ENCODE data around the gene STK40. TPM values are rescaled to one million over a fixed set of nuclear protein-coding genes. Genes with fewer than 3 reads are reported as not detected.

Gene STK40
- total and polyA plus RNA-seq, 8 donors = 14.0 to 57.4 (median 28.4) TPM

DNA sequence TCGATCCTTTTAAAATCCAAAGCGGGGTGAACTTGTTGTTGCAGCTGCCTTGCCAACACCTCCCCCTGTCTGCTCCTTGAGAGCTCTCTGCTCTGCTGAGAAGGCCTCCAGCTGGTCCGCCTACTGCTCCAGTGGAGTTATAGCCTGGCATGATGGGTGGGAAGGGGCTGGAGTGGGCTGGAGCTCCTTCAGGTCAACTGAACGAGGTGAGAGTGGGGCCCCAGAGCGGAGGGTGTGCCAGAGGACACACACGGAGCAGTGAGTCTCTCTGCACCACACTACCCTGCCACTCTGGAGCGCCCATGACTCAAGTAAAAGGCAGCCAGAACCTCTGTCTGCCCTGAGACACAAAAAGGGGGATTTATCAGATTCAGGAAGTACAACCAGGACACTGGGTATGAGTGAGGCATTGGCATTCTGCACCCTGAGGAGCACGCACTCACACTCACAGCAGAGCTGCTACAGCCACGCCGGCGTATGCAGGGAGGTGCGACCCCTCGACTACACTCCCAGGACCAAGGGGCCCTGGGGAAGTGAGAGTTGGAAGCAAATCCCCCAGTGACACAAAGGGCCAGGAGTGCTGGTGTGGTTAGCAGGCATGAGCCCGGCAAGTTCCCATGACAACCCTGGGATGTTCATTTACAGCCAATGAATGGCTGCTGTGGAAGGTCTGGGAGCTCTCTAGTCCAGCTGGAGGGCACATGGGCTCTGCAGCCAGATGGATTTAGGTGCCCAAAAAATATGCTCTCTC lies 34.3 kb downstream of the STK40 start:
- WGBS, 5 donors = 67 to 75% (median 71%) methylated on average over 9 to 14 of the region's 14 CpGs
- peaks cover 33 to 55% (median 43%) of the 10 kb centered on the region in 4 donors for H3K4me1 ChIP-seq
- no peaks in the 10 kb centered on the region for H3K9me3 ChIP-seq
- H3K27me3 ChIP-seq = no peaks in the 10 kb centered on the region
- DNase-seq = peak in 1 of 2 donors; percentile 63
- H3K36me3 ChIP-seq = peaks cover 62 to 97% (median 86%) of the 10 kb centered on the region in 4 donors
- intact Hi-C loops (cut with DNase I; ENCODE audit: low total_unique reads) = no loop called here
- H3K27ac ChIP-seq = peak overlapping the region in 4 of 5 donors; percentile 65 to 82 (median 72)
- no peak for TF ChIP-seq POLR2AphosphoS5 (IDR thresholded peaks at IDR 0.05)
- TF ChIP-seq EP300 (IDR thresholded peaks at IDR 0.05) = no peak
- TF ChIP-seq, protein P1, sequence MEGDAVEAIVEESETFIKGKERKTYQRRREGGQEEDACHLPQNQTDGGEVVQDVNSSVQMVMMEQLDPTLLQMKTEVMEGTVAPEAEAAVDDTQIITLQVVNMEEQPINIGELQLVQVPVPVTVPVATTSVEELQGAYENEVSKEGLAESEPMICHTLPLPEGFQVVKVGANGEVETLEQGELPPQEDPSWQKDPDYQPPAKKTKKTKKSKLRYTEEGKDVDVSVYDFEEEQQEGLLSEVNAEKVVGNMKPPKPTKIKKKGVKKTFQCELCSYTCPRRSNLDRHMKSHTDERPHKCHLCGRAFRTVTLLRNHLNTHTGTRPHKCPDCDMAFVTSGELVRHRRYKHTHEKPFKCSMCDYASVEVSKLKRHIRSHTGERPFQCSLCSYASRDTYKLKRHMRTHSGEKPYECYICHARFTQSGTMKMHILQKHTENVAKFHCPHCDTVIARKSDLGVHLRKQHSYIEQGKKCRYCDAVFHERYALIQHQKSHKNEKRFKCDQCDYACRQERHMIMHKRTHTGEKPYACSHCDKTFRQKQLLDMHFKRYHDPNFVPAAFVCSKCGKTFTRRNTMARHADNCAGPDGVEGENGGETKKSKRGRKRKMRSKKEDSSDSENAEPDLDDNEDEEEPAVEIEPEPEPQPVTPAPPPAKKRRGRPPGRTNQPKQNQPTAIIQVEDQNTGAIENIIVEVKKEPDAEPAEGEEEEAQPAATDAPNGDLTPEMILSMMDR (IDR thresholded peaks at IDR 0.05) = no peak
- TF ChIP-seq POLR2A (IDR thresholded peaks at IDR 0.05) = no peak
- H3K4me3 ChIP-seq = no peak overlapping the region

DNA sequence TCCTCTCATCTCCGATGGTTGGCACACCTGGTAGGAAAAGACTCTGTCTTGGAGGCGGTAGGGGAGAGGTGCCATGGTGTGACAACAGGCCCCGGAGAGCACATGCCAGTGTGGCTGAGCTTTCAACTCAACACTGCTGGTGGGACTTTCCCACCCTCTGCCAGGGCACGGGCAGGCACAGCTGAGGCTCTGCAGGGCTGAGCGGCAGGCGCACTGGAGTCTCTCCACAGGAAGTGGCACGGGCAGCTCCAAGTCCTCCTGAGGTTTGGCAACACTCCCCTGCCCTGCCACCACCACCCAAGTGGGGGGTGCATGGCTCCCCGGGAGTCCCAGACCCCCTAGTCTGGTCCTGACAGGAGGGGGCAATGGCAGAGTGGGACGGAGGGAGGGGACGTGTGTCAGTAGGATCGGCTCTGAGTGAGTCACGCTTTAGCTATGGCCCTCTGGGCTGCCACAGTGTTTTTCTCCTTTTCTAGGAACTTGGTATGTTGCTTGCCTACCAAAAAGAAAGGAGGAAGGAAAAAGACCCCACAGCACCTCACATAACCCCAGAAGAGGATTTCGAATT lies 35.0 kb downstream of the STK40 start:
- TF ChIP-seq, protein P1 (IDR thresholded peaks at IDR 0.05) = no peak
- no peak for TF ChIP-seq POLR2A (IDR thresholded peaks at IDR 0.05)
- TF ChIP-seq POLR2AphosphoS5 (IDR thresholded peaks at IDR 0.05) = no peak
- no peak for TF ChIP-seq EP300 (IDR thresholded peaks at IDR 0.05)
- intact Hi-C loops (cut with DNase I; ENCODE audit: low total_unique reads) = no loop called here
- WGBS, 5 donors = 43 to 70% (median 47%) methylated on average over 10 to 13 of the region's 13 CpGs
- Histone ChIP-seq H3K36me3 (peaks cover 65 to 96% (median 87%) of the 10 kb centered on the region in 4 donors), H3K9me3 (no peaks in the 10 kb centered on the region), H3K4me3 (no peak overlapping the region), H3K27ac (peak overlapping the region; percentile 13 to 82 (median 68)), H3K4me1 (peaks cover 33 to 55% (median 43%) of the 10 kb centered on the region in 4 donors), H3K27me3 (no peaks in the 10 kb centered on the region)
- DNase-seq = no peak

DNA sequence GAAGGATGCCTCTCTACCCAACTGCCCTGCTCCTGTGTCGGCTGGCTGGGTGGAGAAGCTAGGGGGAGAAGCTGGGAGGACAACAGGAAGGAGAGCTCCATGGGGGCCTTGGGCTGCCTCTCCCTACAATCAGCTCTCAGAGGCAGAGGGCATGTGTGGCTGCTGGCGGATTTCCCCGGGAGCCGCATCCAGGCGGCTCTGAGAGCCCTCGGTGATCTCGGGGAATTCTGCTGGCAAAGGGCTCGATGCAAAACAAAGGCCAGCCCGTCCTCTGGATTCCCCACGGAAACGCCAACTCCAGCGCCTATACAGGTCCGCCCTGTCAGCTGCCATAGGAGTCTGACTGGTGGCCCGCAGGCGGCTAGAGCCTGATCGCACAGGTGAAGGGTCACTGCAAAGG lies 35.9 kb downstream of the STK40 start:
- Histone ChIP-seq H3K36me3 (peaks cover 63 to 96% (median 87%) of the 10 kb centered on the region in 4 donors), H3K4me3 (no peak overlapping the region), H3K4me1 (peaks cover 33 to 55% (median 43%) of the 10 kb centered on the region in 4 donors), H3K9me3 (no peaks in the 10 kb centered on the region), H3K27me3 (no peaks in the 10 kb centered on the region), H3K27ac (peak overlapping the region in 4 of 5 donors; percentile 65 to 82 (median 72))
- intact Hi-C loops (cut with DNase I; ENCODE audit: low total_unique reads) = no loop called here
- TF ChIP-seq POLR2AphosphoS5 (IDR thresholded peaks at IDR 0.05) (no peak), POLR2A (IDR thresholded peaks at IDR 0.05) (no peak), EP300 (IDR thresholded peaks at IDR 0.05) (no peak)
- TF ChIP-seq, protein P1 (IDR thresholded peaks at IDR 0.05) = no peak
- 58 to 88% (median 85%) methylated on average over 7 to 16 of the region's 16 CpGs for WGBS, 5 donors
- no peak for DNase-seq

DNA sequence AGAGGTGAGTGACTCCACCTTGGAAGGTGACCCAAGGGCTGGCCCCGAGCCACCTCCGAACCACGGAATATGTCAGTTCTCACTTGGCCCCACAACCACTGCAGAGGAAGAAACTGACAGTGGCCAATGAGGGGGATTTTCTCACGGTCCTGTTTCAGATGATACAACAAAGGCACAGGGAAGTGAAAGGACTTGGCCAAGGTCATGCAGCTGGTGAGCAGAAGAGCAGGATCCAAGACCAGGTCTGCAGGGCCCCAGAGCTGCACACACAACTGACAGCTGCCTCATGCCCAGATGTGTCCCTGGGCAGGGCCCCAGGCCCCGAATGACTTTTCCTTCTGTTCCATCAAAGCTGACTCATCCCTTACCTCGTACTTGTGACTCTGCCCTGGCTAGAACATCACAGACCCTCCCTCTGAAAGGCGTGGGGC lies 36.5 kb downstream of the STK40 start:
- Histone ChIP-seq H3K27ac (peak overlapping the region in 4 of 5 donors; percentile 65 to 82 (median 72)), H3K27me3 (no peaks in the 10 kb centered on the region), H3K9me3 (no peaks in the 10 kb centered on the region), H3K36me3 (peaks cover 57 to 96% (median 87%) of the 10 kb centered on the region in 4 donors), H3K4me1 (peaks cover 33 to 55% (median 43%) of the 10 kb centered on the region in 4 donors), H3K4me3 (no peak overlapping the region)
- WGBS, 5 donors = 47 to 72% (median 65%) methylated on average over 6 to 7 of the region's 7 CpGs
- intact Hi-C loops (cut with DNase I; ENCODE audit: low total_unique reads) = no loop called here
- TF ChIP-seq POLR2A (IDR thresholded peaks at IDR 0.05) = no peak
- TF ChIP-seq, protein P1 (IDR thresholded peaks at IDR 0.05) = no peak
- DNase-seq = no peak
